ENCODE results near the gene OR3A3.
"Not testable (repeated sequence)": the region's sequence is repeated elsewhere in the genome, so short reads cannot be mapped to it uniquely, and the experiment has no call there.

OR3A3 gene

DNA sequence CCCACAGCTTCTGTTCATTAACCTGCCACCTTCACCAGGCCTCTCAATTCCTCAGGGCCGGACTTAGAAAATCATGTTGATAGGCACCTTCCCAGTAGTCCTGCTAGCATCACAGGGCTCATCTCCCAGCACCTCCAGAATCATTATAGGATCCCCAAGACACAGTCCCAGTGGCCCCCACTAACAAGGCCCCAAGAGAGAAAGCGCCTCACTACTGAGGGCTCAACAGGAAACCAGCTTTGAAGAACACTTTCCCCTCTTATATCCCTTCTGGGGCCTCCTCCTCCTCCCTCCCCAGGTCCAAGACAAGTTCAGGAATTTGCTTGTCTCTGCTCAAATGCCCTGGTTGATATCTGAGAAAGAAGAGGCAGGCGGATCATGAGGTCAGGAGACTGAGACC, at the start of gene OR3A3:
TSS of gene OR3A3 (plus strand) at position 301 of the 400 bp plus-strand sequence.
- DNase-seq (ENCODE audit: low read depth, low spot score), result no peak
- H3K27ac ChIP-seq, result no peak within 1 kb of the TSS

DNA sequence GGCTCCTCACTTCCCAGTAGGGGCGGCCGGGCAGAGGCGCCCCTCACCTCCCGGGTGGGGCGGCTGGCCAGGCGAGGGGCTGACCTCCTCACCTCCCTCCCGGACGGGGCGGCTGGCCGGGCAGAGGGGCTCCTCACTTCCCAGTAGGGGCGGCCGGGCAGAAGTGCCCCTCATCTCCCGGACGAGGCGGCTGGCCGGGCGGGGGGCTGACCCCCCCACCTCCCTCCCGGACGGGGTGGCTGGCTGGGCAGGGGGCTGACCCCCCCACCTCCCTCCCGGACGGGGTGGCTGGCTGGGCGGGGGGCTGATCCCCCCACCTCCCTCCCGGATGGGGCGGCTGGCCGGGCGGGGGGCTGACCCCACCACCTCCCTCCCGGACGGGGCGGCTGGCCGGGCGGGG, 40.0 kb upstream of the OR3A3 start:
- not testable (repeated sequence) for DNase-seq (ENCODE audit: low read depth, low spot score); H3K27ac ChIP-seq

DNA sequence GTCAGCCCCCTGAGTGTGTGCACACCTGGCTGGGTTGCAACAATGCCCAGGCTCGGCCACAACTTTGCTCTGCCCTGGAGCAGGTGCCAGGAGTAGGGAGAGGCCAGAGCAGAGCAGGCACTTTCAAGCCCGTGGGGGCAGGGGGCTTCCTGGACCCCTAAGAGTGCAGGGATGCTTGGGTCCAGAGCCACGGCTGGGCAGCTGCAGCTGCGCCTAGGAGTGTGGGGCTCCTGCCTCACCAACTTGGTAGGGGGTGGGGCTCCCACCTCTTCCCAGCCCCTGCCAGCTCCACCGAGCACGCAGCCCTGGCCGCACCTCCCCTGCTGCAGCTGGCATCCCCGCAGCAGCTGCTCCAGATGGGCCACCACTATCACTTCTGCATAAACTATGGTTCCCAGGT, 32.8 kb upstream of the OR3A3 start:
- H3K27ac ChIP-seq, result no peak overlapping the region
- no peak for DNase-seq (ENCODE audit: low read depth, low spot score)

DNA sequence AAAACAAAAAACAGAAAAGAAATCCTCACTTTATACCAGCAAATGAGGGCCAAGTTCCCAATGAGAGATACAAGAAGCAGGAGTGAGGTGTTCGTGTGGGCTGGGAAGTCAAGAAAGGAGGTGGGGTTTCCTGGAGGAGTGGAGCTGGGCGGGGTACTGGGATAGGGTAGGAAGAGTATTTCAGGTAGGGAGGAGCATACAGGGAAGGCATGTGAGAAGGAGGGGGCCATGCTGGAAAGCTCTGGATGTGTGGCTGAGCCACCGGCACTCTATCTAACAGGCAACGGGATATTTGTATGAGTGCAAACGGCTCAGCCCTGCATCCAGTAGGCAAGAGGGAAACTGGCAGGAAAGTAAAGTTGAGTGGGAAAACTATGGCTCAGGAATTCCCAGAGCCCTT, 29.2 kb upstream of the OR3A3 start:
- no peak overlapping the region for H3K27ac ChIP-seq
- no peak for DNase-seq (ENCODE audit: low read depth, low spot score)

DNA sequence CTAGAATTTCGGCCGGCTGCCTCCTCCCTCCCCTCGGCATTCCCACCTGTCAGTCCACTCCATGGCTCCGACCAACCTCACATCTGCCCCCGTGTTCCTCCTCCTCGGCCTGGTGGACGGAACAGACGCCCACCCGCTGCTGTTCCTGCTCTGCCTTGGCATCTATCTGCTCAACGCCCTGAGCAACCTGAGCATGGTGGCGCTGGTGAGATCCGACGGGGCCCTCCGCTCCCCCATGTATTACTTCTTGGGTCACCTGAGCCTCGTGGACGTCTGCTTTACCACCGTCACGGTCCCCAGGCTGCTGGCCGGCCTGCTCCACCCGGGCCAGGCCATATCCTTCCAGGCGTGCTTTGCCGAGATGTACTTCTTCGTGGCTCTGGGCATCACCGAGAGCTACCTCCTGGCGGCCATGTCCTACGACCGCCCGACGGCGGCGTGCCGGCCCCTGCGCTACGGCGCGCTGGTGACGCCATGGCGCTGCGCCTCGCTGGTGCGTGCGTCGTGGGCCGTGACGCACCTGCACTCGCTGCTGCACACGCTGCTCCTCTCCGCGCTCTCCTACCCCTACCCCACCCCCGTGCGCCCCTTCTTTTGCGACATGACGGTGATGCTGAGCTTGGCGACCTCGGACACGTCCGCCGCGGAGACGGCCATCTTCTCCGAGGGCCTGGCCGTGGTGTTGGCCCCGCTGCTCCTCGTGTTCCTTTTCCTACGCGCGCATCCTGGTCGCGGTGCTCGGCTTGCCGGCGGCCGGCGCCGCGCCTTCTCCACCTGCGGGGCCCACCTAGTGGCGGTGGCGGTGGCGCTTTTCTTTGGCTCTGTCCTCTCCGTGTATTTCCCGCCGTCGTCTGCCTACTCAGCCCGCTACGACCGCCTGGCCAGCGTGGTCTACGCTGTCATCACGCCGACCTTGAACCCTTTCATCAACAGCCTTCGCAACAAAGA, 25.0 kb upstream of the OR3A3 start, which contains the start of gene OR3A2:
TSS of gene OR3A2 (minus strand) at position 440 of the 948 bp plus-strand sequence.
- no peak within 1 kb of the TSS for H3K27ac ChIP-seq
- no peak for DNase-seq (ENCODE audit: low read depth, low spot score)

DNA sequence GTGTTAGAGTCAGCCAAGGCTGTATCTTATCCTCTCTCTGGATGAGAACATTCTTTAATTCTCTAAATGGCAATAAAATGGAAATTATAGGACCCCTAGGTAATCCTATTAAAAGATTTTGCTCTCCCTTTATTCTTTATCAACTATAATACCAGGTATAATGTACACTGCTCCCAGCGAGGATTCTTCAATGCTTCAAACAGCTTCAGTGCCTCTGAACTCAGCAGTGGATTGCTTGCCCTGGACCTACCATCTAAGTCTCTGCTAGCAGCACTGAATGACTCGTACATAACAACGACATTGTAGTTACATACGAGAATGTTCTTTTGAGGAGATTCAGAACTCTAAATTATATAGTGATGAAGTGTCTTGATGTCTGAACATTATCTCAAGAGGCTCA, 21.4 kb upstream of the OR3A3 start:
- H3K27ac ChIP-seq, result no peak overlapping the region
- DNase-seq (ENCODE audit: low read depth, low spot score), result no peak

DNA sequence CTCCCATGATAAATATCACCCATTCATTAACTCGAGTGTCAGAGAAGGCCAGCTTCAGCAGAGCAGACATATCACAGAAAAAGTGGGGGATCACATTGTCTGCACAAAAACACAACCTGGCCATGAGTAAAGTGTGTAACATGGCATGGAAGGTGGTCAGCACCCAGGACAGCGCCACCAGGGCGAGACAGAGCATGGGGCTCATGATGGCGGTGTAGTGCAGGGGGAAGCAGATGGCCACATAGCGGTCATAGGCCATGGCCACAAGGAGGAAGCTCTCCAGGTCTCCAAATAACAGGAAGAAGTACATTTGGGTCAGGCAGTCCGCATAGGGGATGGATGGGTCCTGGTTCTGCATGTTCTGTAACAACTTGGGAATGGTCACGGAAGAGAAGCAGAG, 13.4 kb upstream of the OR3A3 start:
- not testable (repeated sequence) for DNase-seq (ENCODE audit: low read depth, low spot score); H3K27ac ChIP-seq

DNA sequence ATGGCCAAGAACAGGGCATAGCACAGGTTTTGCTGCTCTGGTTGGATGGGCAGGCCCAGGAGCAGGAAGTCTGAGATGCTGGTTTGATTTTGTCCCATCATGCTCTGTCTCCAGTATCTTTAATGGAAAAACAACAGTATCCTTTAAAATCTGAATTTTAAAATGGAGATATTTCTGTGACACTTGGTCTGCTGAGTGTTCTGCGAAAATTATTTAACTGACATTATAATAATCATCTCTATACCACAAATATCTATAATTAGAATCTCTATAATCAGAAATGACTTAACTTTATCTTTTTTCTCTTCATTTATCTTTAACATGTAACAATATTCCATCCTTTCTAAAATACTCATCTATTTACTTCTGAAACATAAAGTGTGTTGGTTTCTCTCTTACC, 12.9 kb upstream of the OR3A3 start, which contains the start of gene OR1E1:
TSS of gene OR1E1 (minus strand) at position 101 of the 400 bp plus-strand sequence. CDS start at position 101, 0 bp downstream.
- no peak for DNase-seq (ENCODE audit: low read depth, low spot score)
- H3K27ac ChIP-seq, result no peak within 1 kb of the TSS

DNA sequence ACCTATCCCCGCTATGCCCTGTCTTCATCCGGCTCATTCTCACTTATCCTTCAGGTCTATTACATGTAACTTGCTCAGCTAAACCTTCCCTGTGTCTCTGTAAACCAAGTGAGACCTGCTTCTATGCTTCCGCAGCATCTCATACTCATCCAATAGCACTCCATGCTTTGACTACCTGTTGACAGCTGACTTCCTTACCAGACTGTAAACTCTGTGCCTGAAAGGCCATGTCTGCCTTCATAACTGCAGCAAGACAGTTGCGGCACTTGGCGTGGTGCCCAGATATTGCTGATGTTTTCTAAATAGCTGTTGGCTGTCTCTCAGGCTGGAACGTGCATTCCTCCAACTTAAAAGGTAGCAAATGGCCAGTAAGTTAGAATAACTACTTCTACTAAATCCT, 11.1 kb upstream of the OR3A3 start:
- no peak overlapping the region for H3K27ac ChIP-seq
- no peak for DNase-seq (ENCODE audit: low read depth, low spot score)

DNA sequence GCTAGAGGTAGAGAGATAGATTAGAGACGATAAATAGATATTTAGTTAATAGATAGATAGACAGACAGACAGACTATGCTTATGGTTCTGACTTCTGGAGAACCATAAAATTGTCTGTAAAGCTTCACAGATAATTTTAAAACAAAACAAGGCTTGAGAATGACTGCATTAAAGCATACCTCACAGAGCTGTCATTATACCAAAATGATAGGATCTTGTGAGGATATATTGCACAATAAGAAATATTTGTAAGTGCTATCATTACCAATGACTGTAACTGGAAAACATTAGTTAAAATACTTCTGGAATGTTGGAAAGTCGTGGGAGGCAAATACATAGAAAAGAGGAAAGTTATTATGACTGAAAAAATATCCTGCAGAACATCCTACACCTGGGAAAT, 9.4 kb upstream of the OR3A3 start:
- H3K27ac ChIP-seq, result no peak overlapping the region
- DNase-seq (ENCODE audit: low read depth, low spot score), result no peak

DNA sequence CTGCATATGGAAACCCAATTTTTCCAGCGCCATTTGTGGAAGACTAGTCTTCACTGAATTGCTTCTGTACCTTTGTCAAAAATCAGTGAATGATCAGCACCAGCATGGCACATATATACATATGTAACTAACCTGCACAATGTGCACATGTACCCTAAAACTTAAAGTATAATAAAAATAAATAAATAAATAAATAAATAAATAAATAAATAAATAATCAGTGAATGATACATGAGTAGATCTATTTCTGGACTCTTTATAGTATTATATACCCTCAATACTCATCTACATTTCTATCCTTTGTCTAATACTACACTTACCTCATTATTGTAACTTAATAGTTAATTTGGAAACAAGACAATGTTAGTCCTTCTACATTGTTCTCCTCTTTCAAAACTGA, 7.3 kb upstream of the OR3A3 start:
- H3K27ac ChIP-seq, result not testable (repeated sequence)

DNA sequence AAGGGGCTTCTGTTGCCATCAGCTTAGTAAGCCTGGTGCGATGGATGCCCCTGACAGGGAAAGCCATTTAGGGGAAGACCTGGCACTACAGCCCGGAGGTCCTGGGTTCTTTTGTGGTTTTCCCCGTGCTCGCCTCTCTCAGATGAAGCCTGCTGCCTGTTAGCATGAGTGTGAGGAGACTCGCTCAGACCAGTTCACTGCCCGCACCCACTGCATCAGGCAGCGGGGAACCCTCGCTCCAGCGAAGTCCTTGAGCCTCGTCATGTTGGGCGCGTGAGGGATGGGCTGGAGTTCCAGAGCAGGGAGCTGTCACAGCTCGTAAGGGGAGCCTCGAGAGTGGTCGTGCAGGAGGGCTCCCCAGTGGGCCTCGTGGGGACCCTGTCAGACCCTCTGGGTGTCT, 1.0 kb downstream of the OR3A3 start:
- not testable (repeated sequence) for H3K27ac ChIP-seq; DNase-seq (ENCODE audit: low read depth, low spot score)

More for the DNA sequence above, 7.3 kb upstream of the OR3A3 start:
- not testable (repeated sequence) for DNase-seq (ENCODE audit: low read depth, low spot score)

DNA sequence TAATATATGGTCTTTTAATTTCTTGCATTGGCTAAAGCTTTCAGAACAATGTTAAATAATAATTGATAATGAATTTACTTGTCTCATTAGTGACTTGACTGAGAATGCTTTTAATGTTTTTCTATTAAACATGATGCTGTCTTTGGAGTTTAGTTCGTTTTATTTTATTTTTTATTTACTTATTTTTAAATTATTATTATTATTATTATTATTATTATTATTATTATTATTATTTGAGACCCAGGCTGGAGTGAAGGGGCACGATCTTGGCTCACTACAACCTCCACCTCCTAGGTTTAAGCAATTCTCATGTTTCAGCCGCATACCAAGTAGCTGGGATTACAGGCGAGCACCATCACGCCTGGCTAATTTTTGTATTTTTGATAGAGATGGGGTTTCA, 4.4 kb downstream of the OR3A3 start:
- no peak overlapping the region for H3K27ac ChIP-seq
- no peak for DNase-seq (ENCODE audit: low read depth, low spot score)

DNA sequence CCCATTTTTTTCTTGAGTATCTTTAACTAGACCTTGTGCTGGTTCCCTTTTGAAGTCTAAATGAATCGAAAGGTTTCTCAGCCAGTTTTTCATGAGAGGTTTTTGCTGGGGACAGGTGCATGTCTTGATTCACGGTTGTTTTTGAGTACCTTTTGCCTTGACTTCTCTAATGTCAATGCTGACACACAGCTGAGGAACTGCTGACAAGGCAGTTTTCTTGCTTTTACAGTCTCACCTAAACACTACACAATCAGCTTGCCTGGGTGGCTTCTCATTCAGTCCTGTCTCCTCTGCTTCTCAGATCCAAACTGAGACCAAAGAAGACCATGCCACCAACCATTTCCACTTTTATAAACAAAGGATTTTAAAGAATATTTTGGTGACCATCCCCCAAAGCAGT, 7.1 kb downstream of the OR3A3 start:
- H3K27ac ChIP-seq, result no peak overlapping the region
- no peak for DNase-seq (ENCODE audit: low read depth, low spot score)

DNA sequence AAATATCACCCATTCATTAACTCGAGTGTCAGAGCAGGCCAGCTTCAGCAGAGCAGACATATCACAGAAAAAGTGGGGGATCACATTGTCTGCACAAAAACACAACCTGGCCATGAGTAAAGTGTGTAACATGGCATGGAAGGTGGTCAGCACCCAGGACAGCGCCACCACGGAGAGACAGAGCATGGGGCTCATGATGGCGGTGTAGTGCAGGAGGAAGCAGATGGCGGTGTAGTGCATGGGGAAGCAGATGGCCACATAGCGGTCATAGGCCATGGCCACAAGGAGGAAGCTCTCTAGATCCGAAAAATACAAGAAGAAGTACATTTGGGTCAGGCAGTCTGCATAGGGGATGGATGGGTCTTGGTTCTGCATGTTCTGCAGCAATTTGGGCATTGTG, 22.0 kb downstream of the OR3A3 start:
- not testable (repeated sequence) for H3K27ac ChIP-seq; DNase-seq (ENCODE audit: low read depth, low spot score)

DNA sequence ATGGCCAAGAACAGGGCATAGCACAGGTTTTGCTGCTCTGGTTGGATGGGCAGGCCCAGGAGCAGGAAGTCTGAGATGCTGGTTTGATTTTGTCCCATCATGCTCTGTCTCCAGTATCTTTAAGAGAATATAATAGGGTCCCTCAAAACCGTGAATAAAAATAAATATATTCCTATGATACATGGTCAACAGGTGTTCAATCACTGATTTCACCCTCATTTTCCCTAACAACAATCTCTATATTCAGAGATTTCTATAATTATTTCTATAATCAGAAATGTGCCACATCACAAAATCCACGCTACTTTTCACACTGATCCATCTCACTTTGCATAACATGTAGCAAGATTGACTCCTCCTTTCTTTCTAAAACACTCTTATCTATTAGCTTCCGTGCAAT, 22.6 kb downstream of the OR3A3 start, which contains the start of gene OR1E2:
TSS of gene OR1E2 (minus strand) at position 101 of the 400 bp plus-strand sequence. CDS start at position 101, 0 bp downstream.
- H3K27ac ChIP-seq, result no peak within 1 kb of the TSS
- DNase-seq (ENCODE audit: low read depth, low spot score), result no peak

DNA sequence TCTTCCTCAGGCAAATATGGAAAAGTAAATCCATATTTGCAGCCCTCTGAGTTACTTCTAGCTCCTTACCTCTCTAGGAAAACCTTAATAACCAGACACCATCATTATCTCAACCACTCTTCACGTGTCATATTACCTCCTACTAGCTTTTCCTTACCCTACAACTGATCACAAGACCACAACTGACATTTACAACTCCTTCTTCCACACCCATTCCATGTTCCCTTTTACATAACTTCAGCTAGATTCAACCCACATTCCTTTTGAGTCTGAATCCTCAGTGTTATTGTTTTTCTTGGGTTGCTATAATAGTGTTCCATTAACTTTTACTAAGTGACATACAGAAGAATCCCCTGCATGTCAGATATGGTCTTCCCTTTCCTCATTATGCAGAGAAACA, 27.2 kb downstream of the OR3A3 start:
- DNase-seq (ENCODE audit: low read depth, low spot score), result no peak
- H3K27ac ChIP-seq, result no peak overlapping the region

DNA sequence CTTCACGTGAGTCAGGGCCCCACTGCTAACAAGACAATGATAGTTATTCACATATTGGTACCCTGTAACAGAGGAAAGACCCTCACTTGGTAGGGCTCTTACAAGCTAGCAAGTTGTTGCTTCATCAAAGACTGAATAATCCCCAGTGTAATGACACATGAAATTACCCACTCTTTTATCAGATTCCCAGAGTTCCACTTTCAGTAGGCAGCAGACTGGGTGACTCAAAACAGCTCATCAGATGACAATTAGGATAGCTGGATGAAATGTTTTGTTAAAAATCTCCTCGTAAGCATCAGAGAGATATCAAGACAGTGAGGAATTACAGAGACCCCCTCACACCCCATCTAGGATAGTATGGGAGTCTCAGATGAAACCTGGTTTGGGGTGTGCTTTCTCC, 29.3 kb downstream of the OR3A3 start:
- no peak for DNase-seq (ENCODE audit: low read depth, low spot score)
- no peak overlapping the region for H3K27ac ChIP-seq

DNA sequence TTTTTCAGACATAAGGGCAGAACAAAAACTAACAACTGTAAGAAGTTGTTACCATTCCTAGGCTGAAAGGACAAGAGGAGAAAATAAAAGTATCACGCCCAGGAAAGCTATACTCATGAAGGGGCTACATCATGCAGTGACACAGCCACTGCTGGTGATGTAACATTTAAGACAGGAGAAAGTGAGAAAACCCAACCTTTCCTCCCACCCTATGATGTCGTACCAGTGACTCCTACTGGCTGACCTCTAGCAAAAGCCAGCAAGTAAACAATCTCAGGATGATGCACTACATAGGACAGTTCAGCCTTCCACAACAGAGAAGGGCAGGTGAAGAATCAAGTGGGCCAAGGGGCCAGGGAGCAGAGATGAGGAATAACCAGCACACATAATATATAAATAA, 36.5 kb downstream of the OR3A3 start:
- no peak for DNase-seq (ENCODE audit: low read depth, low spot score)
- no peak overlapping the region for H3K27ac ChIP-seq

DNA sequence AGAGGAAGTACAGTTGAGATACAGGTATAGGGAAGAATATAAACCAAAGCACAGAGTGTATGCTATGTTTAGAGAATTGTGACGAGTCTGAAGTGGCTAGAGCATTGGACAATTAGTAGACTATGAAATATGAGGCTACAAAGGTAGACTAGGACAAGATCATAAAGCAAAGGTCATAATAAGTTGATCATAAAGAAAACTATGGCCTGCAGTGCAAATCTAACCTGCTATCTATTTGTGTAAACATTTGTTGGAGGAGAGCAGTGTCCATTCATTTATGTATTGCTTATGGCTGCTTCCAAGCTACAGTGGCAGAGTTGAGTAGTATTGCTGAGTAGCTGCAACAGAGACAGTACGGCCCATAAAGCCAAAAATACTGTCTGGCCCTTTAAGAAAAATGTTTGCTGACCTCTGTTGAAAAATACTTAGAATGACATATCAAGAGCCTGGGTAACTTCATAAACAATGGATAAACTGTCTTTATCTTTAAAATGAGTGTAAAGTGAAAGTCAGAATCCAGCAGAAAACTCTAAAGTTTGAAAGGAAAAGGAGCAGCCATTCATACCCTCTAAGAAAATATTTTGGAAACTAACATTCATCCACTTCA, 37.0 kb downstream of the OR3A3 start:
- no peak for DNase-seq (ENCODE audit: low read depth, low spot score)
- no peak overlapping the region for H3K27ac ChIP-seq

DNA sequence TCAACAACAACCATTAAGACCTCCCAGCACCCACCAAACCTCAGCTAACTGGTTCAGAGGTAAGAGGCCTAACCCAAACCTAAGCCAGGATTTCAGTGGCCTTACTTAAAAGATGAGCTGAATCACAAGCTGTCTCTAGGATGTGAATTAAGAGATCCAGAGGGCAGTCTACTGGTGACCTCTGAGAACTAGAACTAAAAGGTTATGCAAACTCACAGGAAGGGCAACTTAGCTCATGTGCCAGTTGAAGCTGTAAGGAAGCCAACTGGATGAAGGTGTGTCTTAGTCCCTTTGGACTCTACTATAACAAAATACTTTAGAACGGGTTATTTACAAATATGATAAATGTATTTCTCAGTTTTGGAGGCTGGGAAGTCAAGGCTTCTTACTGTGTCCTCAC, 55.2 kb downstream of the OR3A3 start:
- DNase-seq (ENCODE audit: low read depth, low spot score); H3K27ac ChIP-seq: not testable (repeated sequence)

Data from epithelial cell of prostate (primary cell).